H9 (cell line): ENCODE data around the gene KCNH5. TPM values are rescaled to one million over a fixed set of nuclear protein-coding genes. Genes with fewer than 3 reads are reported as not detected.

Experiments used
- DNase-seq: peaks from one replicate; pipeline ENCODE4 v3.0.0-alpha.2; 2017
- H2AFZ ChIP-seq: one replicate; pipeline ENCODE4 v1.6.1; 2013; ENCODE audit warnings: mild to moderate bottlenecking, low read length, control low read depth, moderate library complexity
- H2AK5ac ChIP-seq: 2 replicates; pipeline ENCODE4 v1.6.1; 2013; ENCODE audit warnings: low read length, control low read depth, mixed read lengths; ENCODE audit not compliant: insufficient read length
- H2BK120ac ChIP-seq: one replicate; pipeline ENCODE4 v1.6.1; 2013; ENCODE audit warnings: low read depth, mild to moderate bottlenecking, low read length, control low read depth, inconsistent platforms; ENCODE audit not compliant: poor library complexity, severe bottlenecking
- H2BK12ac ChIP-seq: 2 replicates; pipeline ENCODE4 v1.6.1; 2013; ENCODE audit warnings: low read length, control low read depth, mixed read lengths, low read depth; ENCODE audit not compliant: insufficient read length
- H2BK15ac ChIP-seq: 2 replicates; pipeline ENCODE4 v1.6.1; 2013; ENCODE audit warnings: low read depth, low read length, control low read depth
- H2BK20ac ChIP-seq: one replicate; pipeline ENCODE4 v1.6.1; 2013; ENCODE audit warnings: low read depth, mild to moderate bottlenecking, low read length, control low read depth, inconsistent platforms; ENCODE audit not compliant: poor library complexity, severe bottlenecking
- H2BK5ac ChIP-seq: 2 replicates; pipeline ENCODE4 v1.6.1; 2013; ENCODE audit warnings: low read length, control low read depth, mixed read lengths; ENCODE audit not compliant: insufficient read length
- H3K14ac ChIP-seq: 2 replicates; pipeline ENCODE4 v1.6.1; 2013; ENCODE audit warnings: low read length, control low read depth; ENCODE audit not compliant: insufficient read depth
- H3K18ac ChIP-seq: 2 replicates; pipeline ENCODE4 v1.6.1; 2013; ENCODE audit warnings: low read depth, mild to moderate bottlenecking, mixed read lengths, low read length, control low read depth; ENCODE audit not compliant: insufficient read length
- H3K23ac ChIP-seq: 2 replicates; pipeline ENCODE4 v1.6.1; 2013; ENCODE audit warnings: low read length, control low read depth, mixed read lengths, low read depth; ENCODE audit not compliant: insufficient read length
- H3K23me2 ChIP-seq: 2 replicates; pipeline ENCODE4 v1.6.1; 2013; ENCODE audit warnings: low read depth, mild to moderate bottlenecking, mixed read lengths, low read length, control low read depth; ENCODE audit not compliant: insufficient read length, poor library complexity, severe bottlenecking
- H3K27ac ChIP-seq: 2 replicates; pipeline ENCODE4 v1.5.1; 2013; ENCODE audit warnings: low read length, control low read depth, mixed read lengths, low read depth; ENCODE audit not compliant: insufficient read length
- H3K27me3 ChIP-seq: 2 replicates; pipeline ENCODE4 v1.6.1; 2013; ENCODE audit warnings: low read length, control low read depth, inconsistent platforms; ENCODE audit not compliant: insufficient read depth
- H3K4ac ChIP-seq: 2 replicates; pipeline ENCODE4 v1.6.1; 2013; ENCODE audit warnings: low read depth, mild to moderate bottlenecking, control low read depth, inconsistent platforms, low read length, moderate library complexity
- H3K4me1 ChIP-seq: 2 replicates; pipeline ENCODE4 v1.6.1; 2013; ENCODE audit warnings: low read length, control low read depth, inconsistent platforms; ENCODE audit not compliant: insufficient read depth
- H3K4me2 ChIP-seq: 2 replicates; pipeline ENCODE4 v1.6.1; 2013; ENCODE audit warnings: low read length, control low read depth, mixed read lengths; ENCODE audit not compliant: insufficient read length, insufficient read depth
- H3K56ac ChIP-seq: 2 replicates; pipeline ENCODE4 v1.6.1; 2013; ENCODE audit warnings: low read depth, mild to moderate bottlenecking, mixed read lengths, low read length, control low read depth; ENCODE audit not compliant: insufficient read length
- H3K79me1 ChIP-seq: 2 replicates; pipeline ENCODE4 v1.6.1; 2013; ENCODE audit warnings: low read depth, mild to moderate bottlenecking, moderate library complexity, low read length, control low read depth, inconsistent platforms; ENCODE audit not compliant: insufficient read depth, poor library complexity, severe bottlenecking
- H3K79me2 ChIP-seq: 2 replicates; pipeline ENCODE4 v1.6.1; 2013; ENCODE audit warnings: low read length, control low read depth, inconsistent platforms; ENCODE audit not compliant: insufficient read depth
- H3K9ac ChIP-seq: 2 replicates; pipeline ENCODE4 v1.6.1; 2013; ENCODE audit warnings: low read length, control low read depth, mixed read lengths; ENCODE audit not compliant: insufficient read length; ENCODE audit errors: extremely low read depth
- H3K9me3 ChIP-seq: one replicate; pipeline ENCODE4 v1.6.1; 2013; ENCODE audit warnings: low read depth, low read length, inconsistent platforms; ENCODE audit not compliant: control insufficient read depth
- H3T11ph ChIP-seq: one replicate; pipeline ENCODE4 v1.6.1; 2013; ENCODE audit warnings: mild to moderate bottlenecking, low read length, control low read depth, inconsistent platforms
- H4K20me1 ChIP-seq: one replicate; pipeline ENCODE4 v1.6.1; 2013; ENCODE audit not compliant: control insufficient read depth, insufficient read length, insufficient read depth
- H4K5ac ChIP-seq: 2 replicates; pipeline ENCODE4 v1.6.1; 2013; ENCODE audit warnings: low read depth, mild to moderate bottlenecking, mixed read lengths, low read length, control low read depth; ENCODE audit not compliant: insufficient read length
- H4K8ac ChIP-seq: replicated peaks from 2 replicates; pipeline ENCODE4 v1.6.1; 2013; ENCODE audit warnings: low read length, control low read depth, mixed read lengths, low read depth; ENCODE audit not compliant: insufficient read length
- H4K91ac ChIP-seq: 2 replicates; pipeline ENCODE4 v1.6.1; 2013; ENCODE audit warnings: low read depth, mild to moderate bottlenecking, moderate library complexity, mixed read lengths, low read length, control low read depth; ENCODE audit not compliant: insufficient read length
- H3K27ac Mint-ChIP-seq, 3 experiments: 2 replicates in 2 of 3; 3 replicates in 1 of 3; pipeline ENCODE4 v1.8.0; 2020 to 2021; ENCODE audit warnings: mixed read lengths in 3 of 3, mild to moderate bottlenecking in 1 of 3, moderate library complexity in 1 of 3
- H3K27me3 Mint-ChIP-seq: 2 replicates; pipeline ENCODE4 v1.8.0; 2021; ENCODE audit warnings: low read depth, mild to moderate bottlenecking, moderate library complexity, mixed read lengths
- H3K36me3 Mint-ChIP-seq, 3 experiments: 2 replicates in 2 of 3; 3 replicates in 1 of 3; pipeline ENCODE4 v1.8.0; 2020 to 2021; ENCODE audit warnings: low read depth in 3 of 3, mixed read lengths in 3 of 3; ENCODE audit not compliant: insufficient read depth in 1 of 3
- H3K4me1 Mint-ChIP-seq, 2 experiments: 2 replicates each; pipeline ENCODE4 v1.8.0; 2020; ENCODE audit warnings: mixed read lengths in 2 of 2
- H3K4me3 Mint-ChIP-seq, 2 experiments: 2 replicates in 1 of 2; 3 replicates in 1 of 2; pipeline ENCODE4 v1.8.0; 2020 to 2021; ENCODE audit warnings: mild to moderate bottlenecking in 2 of 2, mixed read lengths in 2 of 2, moderate library complexity in 1 of 2
- H3K9me3 Mint-ChIP-seq, 2 experiments: 2 replicates in 1 of 2; 3 replicates in 1 of 2; pipeline ENCODE4 v1.8.0; 2020; ENCODE audit warnings: mild to moderate bottlenecking in 2 of 2, mixed read lengths in 2 of 2, moderate library complexity in 1 of 2
- CTCF ChIP-seq: fragments of 200-600 bp; sonication (generic); conservative IDR thresholded peaks from 3 replicates; pipeline ENCODE4 v1.8.0; 2021; ENCODE audit warnings: antibody characterized with exemption, mild to moderate bottlenecking
- WGBS: extraction: QIAGEN DNeasy Blood & Tissue Kit; methylation state at CpG from one replicate; pipeline ENCODE4 v1.1.7; 2013; ENCODE audit warnings: missing lambda C conversion rate, low lambda C conversion rate, mixed read lengths; ENCODE audit not compliant: insufficient read length; ENCODE audit errors: extremely low coverage; 5-methylcytosine and 5-hydroxymethylcytosine counted together
- total RNA-seq: library from RNA; stranded (reverse); gene quantifications from 2 replicates; pipeline ENCODE4 v1.2.1, GENCODE V29; 2021

KCNH5 gene
- total RNA-seq, 1 experiment from 2014 or later, result 0.42 TPM

GRCh38 chr14:62776300-62776699 lies 269.0 kb downstream of the KCNH5 start:
- no peak overlapping the region for H3K4ac ChIP-seq
- H3K14ac ChIP-seq, result no peak overlapping the region
- H2BK5ac ChIP-seq, result no peak overlapping the region
- no peak overlapping the region for H3T11ph ChIP-seq
- no peak overlapping the region for H4K91ac ChIP-seq
- no peaks in the 10 kb centered on the region for H4K20me1 ChIP-seq
- no peaks in the 10 kb centered on the region for H3K79me2 ChIP-seq
- no peak overlapping the region for H3K56ac ChIP-seq
- no peak overlapping the region for H2BK15ac ChIP-seq
- Mint-ChIP-seq H3K36me3 (peaks cover 0 to 8% (median 0%) of the 10 kb centered on the region in 3 experiments; a peak in 4 of 7 replicates), H3K4me1 (peaks cover 14 to 36% of the 10 kb centered on the region in 2 experiments), H3K27me3 (peaks cover 39% of the 10 kb centered on the region), H3K4me3 (no peak overlapping the region), H3K27ac (no peak overlapping the region), H3K9me3 (peaks cover 3 to 13% of the 10 kb centered on the region in 2 experiments; a peak in 3 of 5 replicates)
- no peak for DNase-seq
- H3K9ac ChIP-seq, result no peak overlapping the region
- no peaks in the 10 kb centered on the region for H3K23me2 ChIP-seq
- TF ChIP-seq CTCF, result no peak
- no peak overlapping the region for H4K5ac ChIP-seq
- H3K23ac ChIP-seq, result no peak overlapping the region
- H3K27ac ChIP-seq, result no peak overlapping the region
- no CpG with 5 or more reads among the region's 1 CpG for WGBS
- no peak overlapping the region for H2BK120ac ChIP-seq
- H3K18ac ChIP-seq, result no peak overlapping the region
- H3K9me3 ChIP-seq, result no peaks in the 10 kb centered on the region
- no peak overlapping the region for H4K8ac ChIP-seq
- H3K27me3 ChIP-seq, result no peaks in the 10 kb centered on the region
- H2BK20ac ChIP-seq, result no peak overlapping the region
- H3K4me1 ChIP-seq, result no peaks in the 10 kb centered on the region
- no peak overlapping the region for H2AFZ ChIP-seq
- no peaks in the 10 kb centered on the region for H3K79me1 ChIP-seq
- H3K4me2 ChIP-seq, result no peak overlapping the region
- no peak overlapping the region for H2AK5ac ChIP-seq
- no peak overlapping the region for H2BK12ac ChIP-seq
